Mammary epithelial cell (primary cell): ENCODE data around the gene TSPAN32.

Experiments used
- EZH2 ChIP-seq: IDR thresholded peaks from 2 replicates; pipeline ENCODE4 v1.6.1; 2012; ENCODE audit warnings: low read length, inconsistent platforms, borderline replicate concordance
- TF ChIP-seq, protein P1 (sequence below), 2 donors: IDR thresholded peaks in 1 of 2; conservative IDR thresholded peaks in 1 of 2; 2 replicates each; pipeline ENCODE4 v1.5.1; 2011 to 2012; ENCODE audit warnings: inconsistent platforms in 2 of 2, low read length in 2 of 2, mild to moderate bottlenecking in 2 of 2, control low read depth in 1 of 2, low read depth in 1 of 2; ENCODE audit not compliant: insufficient read depth in 1 of 2; ENCODE audit errors: extremely low read depth in 1 of 2

DNA sequence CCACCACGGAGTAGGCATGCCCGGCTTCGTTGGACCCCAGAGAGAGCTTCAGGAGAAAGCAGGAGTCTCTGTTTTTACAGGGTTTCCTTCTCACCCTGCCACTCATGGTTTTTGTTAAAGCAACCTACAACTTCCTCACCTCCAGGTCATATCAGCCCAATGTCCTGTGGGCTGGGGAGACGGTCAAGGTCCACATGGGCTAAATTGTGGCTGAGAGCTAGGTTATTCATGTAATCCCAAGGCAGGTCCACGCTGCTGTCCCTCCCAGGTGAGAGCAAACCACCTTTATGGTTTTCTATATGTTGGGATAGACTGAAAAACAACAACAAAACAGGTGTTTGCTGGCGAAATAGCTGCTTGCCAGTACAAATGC is 19.5 kb downstream of the TSPAN32 start:
- TF ChIP-seq, protein P1, sequence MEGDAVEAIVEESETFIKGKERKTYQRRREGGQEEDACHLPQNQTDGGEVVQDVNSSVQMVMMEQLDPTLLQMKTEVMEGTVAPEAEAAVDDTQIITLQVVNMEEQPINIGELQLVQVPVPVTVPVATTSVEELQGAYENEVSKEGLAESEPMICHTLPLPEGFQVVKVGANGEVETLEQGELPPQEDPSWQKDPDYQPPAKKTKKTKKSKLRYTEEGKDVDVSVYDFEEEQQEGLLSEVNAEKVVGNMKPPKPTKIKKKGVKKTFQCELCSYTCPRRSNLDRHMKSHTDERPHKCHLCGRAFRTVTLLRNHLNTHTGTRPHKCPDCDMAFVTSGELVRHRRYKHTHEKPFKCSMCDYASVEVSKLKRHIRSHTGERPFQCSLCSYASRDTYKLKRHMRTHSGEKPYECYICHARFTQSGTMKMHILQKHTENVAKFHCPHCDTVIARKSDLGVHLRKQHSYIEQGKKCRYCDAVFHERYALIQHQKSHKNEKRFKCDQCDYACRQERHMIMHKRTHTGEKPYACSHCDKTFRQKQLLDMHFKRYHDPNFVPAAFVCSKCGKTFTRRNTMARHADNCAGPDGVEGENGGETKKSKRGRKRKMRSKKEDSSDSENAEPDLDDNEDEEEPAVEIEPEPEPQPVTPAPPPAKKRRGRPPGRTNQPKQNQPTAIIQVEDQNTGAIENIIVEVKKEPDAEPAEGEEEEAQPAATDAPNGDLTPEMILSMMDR (conservative IDR thresholded peaks at IDR 0.05 in 1 of 2, IDR thresholded peaks at IDR 0.05 in 1 of 2; ENCODE audit: extremely low read depth in 1 of 2, insufficient read depth in 1 of 2, low read depth in 1 of 2, low read length in 2 of 2), result no peak
- no peak for TF ChIP-seq EZH2
